Putamen (tissue), 1 donor: ENCODE measurements around the gene SLC22A4.

Source experiments
- DNase-seq: peaks from one replicate; pipeline ENCODE4 v3.0.0-alpha.2; 2016; ENCODE audit warnings: low spot score

SLC22A4 gene

GRCh38 chr5:132342291-132343180, 48.3 kb downstream of the SLC22A4 start:
- DNase-seq = no peak

- DNase-seq = no peak
Observed at GRCh38 chr5:132344775-132345514, 50.8 kb downstream of the SLC22A4 start.

GRCh38 chr5:132353486-132353995, 59.3 kb downstream of the SLC22A4 start:
- DNase-seq = no peak

DNA sequence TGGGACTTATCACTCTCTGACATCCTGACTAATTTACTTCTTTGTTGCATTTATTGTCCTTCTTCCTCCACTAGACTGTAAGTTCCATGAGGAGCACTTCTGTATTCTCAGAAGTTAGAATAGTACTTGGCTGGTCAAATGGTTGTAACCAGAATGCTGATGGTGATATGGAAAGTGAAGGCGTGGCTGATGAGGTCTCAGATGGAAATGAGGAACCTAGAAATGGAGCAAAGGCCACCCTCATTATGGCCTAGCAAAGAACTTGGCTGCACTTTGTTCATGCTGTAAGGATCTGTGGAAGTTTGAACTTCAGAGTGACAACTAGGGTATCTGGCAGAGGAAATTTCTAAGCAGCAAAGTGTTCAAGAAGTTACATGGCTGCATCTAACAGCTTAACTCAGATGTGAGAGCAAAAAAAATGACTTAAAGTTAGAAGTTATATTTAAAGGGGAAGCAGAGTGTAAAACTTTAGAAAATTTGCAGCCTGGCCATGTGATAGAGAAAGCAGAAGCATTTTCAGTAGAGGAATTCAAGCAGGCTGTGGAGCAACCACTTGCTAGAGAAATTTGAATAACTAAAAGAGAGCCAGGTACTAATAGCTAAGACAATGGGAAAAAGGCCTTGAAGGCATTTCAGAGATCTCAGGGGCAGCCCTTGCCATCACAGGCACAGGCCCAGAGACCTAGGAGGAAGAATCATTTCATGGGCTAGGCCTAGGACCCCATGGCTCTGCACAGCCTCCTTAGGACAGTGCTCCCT, 60.4 kb downstream of the SLC22A4 start:
- no peak for DNase-seq

- DNase-seq = no peak
Observed at GRCh38 chr5:132355140-132355765, 61.1 kb downstream of the SLC22A4 start.

DNA sequence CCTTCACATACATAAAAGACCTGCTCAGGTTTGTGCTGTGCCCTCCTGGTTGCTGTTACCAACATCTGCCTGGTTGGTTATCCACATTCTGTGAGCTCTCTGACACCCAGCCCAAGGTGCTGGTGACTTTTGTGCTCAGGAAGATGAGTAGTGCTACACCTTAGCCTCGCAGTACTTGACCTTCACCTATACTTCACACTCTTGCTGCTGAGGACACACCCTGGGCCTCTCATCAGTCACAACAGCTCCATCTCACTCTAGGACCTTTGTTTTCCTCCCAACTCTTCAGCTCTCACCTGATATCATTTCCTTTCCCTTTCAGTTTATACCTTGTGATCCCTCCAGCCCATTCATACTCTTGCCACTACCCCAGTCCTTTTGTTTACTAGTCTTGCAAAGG, 64.6 kb downstream of the SLC22A4 start:
- no peak for DNase-seq

- no peak for DNase-seq
Observed at GRCh38 chr5:132362086-132362485, 67.9 kb downstream of the SLC22A4 start.

DNA sequence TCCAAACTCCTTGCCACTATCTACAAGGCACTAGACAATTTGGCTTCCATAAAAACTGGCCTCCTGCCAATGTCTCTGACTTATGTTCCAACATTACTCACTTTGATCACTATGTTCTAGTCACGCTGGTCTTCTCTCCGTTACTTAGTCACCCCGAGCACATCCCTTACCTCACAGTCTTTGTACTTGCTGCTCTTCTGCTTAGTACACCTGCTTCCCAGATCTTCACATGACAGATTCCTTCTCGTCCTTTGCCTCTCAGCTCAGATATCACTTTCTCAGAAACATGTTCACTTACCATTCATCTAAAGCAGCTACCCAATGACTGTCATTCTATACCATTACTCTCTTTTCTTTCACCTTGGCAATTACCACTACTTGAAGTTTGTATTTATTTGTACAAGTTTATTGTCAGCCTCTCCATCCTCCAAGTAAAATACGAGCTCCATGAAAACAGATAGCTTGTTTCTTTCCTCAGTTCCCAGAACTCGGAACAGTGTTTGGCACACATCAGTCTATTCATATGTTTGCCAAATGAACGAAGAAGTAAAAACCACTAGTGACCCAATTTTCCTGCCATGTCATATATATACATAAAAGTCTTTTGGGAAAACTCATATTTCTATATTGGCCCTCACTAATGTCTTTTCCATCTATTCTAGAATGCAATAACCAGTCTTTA, 69.4 kb downstream of the SLC22A4 start:
- no peak for DNase-seq

DNA sequence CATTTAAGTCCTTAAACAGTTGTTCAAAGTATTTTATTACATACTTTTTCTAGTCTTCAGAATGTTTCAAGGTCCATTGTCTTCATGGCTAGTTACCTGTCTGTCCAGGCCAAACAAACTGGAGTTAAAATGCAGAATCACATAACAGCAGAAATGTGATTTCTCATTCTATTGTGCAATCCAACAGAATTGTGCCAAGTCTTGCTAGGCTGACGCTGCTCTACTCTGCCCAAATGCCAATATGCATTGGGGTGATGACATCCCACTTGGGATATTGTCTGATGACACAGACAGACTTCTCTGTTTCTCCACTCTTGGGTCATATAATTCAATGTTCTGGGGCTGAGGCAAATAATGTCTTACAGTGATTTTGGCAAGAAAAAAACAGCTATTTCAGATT, 70.1 kb downstream of the SLC22A4 start:
- DNase-seq = no peak

DNA sequence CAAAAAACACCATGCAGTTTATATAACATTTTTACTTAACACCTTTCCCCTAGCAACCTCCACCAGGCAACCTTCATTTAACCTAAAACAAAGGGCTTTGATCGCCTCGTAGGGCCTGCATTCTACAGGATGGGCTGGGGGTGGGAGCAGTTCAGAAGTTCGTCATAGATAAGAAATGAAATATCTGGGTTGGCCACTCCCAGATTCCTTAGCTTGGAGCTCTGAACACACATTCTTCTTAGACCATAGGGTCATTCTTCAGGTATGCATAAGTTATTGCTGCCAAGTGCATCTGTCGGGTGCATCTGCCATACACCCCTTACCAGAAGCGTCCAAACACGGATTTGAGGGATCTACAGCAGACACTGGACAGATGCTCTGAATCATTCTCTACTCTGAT, 71.0 kb downstream of the SLC22A4 start:
- DNase-seq = no peak

DNA sequence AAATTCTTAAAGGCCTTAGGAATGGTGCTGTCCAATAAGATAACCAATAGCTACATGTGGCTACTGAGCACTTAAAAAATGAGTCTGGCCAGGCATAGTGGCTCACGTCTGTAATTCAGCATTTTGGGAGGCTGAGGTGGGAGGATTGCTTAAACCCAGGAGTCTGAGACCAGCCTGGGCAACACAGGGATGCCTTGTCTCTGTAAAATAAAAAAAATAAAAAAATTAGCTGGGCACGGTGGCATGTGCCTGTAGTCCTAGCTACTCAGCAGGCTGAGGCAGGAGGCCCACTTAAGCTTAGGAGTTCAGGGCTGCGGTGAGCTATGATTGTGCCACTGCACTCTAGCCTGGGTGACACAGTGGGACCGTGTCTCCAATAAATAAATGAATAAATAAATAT, 74.0 kb downstream of the SLC22A4 start:
- no peak for DNase-seq

DNA sequence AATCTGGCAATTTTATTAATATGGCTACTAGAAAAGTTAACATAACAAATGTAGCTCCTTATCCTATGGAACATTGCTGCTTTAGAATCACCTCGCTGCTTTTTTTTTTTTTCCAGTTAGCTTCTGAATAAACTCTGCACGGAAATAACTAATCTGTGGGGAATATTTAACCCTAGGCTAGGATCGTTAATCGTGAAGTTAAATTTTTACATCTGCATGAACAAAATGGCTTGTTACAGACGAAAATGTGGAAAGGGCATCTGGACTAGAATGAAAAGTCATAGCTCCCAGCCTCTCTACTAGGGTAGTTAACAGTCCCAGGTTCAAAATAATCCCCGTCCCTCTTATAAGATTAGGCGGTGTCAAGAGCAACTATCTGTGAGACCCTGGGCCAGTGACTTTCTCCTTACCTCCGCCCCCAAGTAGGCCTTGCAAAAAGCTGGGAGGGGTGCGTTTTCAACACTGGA, 74.8 kb downstream of the SLC22A4 start:
- DNase-seq = no peak

GRCh38 chr5:132369474-132370180, 75.4 kb downstream of the SLC22A4 start, which contains the start of gene SLC22A5:
Gene SLC22A5 (plus strand): TSS chr5:132369710. CDS start chr5:132369973, 263 bp downstream.
- no peak for DNase-seq

DNA sequence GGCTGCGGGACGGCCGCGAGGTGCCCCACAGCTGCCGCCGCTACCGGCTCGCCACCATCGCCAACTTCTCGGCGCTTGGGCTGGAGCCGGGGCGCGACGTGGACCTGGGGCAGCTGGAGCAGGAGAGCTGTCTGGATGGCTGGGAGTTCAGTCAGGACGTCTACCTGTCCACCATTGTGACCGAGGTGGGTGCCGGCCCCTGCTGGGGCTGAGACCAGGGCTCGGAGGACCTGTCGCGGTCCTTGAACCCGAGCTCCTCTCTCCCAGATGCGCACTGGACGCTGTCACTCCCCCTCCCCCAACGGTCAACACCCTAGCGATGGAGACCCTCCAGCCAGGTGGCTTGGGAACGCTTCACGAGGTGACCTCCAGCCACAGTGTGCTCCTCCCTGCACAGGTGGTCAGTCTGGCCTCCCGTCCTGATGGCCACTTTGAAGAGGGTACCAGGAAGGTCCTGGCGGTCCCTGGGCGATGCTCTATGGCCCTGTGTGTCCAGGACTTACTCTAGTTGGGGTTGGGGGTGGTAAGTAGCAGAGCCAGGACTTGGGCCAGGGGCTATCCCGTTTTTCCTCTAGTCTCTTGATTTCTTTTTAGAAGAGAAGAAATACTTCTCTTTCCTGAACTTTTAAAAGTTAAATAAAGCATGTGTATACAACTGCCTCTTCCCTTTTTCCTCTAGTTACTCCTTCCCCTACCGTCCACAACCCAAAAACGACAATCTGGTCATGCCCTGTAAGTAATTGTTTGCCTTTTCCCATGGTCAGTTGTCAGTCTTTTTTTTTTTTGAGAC, 76.2 kb downstream of the SLC22A4 start:
- DNase-seq = no peak

DNA sequence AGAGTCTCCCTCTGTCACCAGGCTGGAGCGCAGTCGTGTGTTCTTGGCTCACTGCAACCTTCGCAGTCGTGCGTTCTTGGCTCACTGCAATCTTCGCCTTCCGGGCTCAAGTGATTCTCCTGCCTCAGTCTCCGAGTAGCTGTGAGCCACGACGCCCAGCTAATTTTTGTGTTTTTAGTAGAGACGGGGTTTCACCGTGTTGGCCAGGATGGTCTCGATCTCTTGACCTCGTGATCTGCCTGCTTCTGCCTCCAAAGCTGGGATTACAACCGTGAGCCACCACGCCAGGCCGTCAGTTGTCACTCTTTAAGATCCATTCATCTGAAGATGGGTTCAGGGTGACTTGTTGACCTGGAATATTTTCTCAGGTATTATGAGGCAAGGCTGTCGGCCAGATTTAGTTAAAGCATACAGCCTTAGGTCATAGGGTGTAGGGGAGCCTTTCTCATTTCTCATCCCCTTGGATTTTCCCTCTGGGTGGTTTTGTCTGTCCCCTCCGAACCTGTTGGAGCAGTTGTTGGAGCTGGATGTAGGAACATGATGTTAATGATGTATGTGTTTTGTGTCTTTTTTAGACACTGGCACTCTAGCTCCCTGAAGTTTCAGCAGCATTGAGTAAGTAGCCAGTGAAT, 76.9 kb downstream of the SLC22A4 start:
- no peak for DNase-seq

DNA sequence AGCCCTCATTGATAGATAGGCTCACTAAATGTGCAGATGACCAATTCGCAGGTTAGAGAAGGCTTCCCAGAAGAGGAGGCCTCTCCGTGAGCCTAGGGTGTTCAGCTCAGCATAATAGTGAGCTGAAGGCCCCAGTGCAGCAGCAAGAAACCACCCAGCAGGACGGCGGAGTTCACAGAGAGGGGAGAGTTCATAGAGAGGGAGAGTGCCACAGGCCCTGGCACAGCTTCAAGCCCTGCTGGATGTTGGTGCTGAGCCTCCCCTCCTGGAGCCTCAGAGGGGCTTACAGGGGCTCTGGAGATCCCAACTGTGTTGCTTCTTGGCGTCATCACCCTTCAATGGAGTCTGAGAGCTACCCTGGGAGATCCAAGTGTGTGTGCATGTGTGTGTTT, 77.4 kb downstream of the SLC22A4 start:
- DNase-seq = no peak

DNA sequence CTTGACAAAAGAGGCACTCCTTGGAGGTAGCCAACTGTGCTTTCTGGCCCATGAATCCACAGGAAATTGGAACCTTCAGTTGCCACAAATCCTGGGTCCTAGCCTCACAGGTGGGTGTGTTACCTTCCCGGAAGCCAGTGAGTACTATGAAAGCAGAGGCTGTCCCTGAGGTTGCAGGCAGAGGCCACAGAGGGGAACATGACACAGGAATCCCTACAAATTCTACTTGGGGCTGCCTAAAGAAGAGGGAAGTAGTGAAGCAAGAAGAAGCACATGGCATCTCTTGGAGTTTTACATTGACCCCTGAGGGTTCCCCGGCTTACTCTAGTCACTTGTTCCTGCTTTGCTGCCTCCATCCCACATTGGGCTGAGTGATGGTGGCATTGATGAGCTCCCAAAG, 77.9 kb downstream of the SLC22A4 start:
- no peak for DNase-seq

GRCh38 chr5:132372542-132372941, 78.3 kb downstream of the SLC22A4 start:
- no peak for DNase-seq

DNA sequence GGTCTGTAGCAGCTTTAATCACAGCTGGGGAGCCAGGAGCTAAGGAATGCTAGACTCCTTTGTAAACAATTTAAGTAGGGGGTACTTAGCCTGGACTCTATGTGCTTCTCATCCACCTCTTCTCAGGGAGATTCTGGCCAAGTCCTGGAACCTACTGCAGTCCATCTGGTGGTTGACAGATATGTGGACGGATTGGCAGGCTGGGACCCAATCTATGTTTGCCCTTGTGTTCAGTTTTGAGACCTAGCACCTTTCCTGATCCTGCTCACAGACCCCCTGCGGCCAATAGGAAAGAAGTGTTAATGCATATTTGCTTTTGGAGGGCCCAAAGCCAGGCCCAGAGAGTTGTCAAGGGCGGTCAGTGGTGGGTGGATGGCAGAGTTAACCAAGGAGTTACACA, 81.8 kb downstream of the SLC22A4 start:
- no peak for DNase-seq
